CD4-positive, alpha-beta T cell treated with Interleukin-15 for 1 hour (primary cell): Measurements from ENCODE around the gene CAMSAP1.

ENCODE experiments used
- DNase-seq: peaks from one replicate; pipeline ENCODE4 v3.0.0-alpha.2; 2020

CAMSAP1 gene

GRCh38 chr9:135771401-135772051 lies 135.8 kb downstream of the CAMSAP1 start:
- no peak for DNase-seq

- no peak for DNase-seq
Observed at GRCh38 chr9:135770771-135771170, 136.6 kb downstream of the CAMSAP1 start.

- no peak for DNase-seq
Observed at GRCh38 chr9:135770203-135770535, 137.2 kb downstream of the CAMSAP1 start.

- DNase-seq, result no peak
Observed at GRCh38 chr9:135769489-135770202, 137.7 kb downstream of the CAMSAP1 start.

GRCh38 chr9:135768516-135769218 lies 138.7 kb downstream of the CAMSAP1 start:
- no peak for DNase-seq

- DNase-seq, result no peak
Observed at GRCh38 chr9:135766707-135767106, 140.6 kb downstream of the CAMSAP1 start.

- no peak for DNase-seq
Observed at GRCh38 chr9:135766251-135766650, 141.1 kb downstream of the CAMSAP1 start.

- no peak for DNase-seq
Observed at GRCh38 chr9:135765416-135765815, 141.9 kb downstream of the CAMSAP1 start.

- no peak for DNase-seq
Observed at GRCh38 chr9:135764731-135765130, 142.6 kb downstream of the CAMSAP1 start.

GRCh38 chr9:135763716-135764446 lies 143.5 kb downstream of the CAMSAP1 start:
- DNase-seq, result no peak

GRCh38 chr9:135762921-135763320 lies 144.4 kb downstream of the CAMSAP1 start:
- no peak for DNase-seq

- DNase-seq, result no peak
Observed at GRCh38 chr9:135761845-135762168, 145.5 kb downstream of the CAMSAP1 start.

GRCh38 chr9:135761150-135761844 lies 146.0 kb downstream of the CAMSAP1 start:
- no peak for DNase-seq

- DNase-seq, result no peak
Observed at GRCh38 chr9:135760465-135760864, 146.9 kb downstream of the CAMSAP1 start.

- DNase-seq, result no peak
Observed at GRCh38 chr9:135759676-135760300, 147.6 kb downstream of the CAMSAP1 start.

- DNase-seq, result no peak
Observed at GRCh38 chr9:135758870-135759269, 148.5 kb downstream of the CAMSAP1 start.
